ENCODE measurements around the gene DLG2.

DNA sequence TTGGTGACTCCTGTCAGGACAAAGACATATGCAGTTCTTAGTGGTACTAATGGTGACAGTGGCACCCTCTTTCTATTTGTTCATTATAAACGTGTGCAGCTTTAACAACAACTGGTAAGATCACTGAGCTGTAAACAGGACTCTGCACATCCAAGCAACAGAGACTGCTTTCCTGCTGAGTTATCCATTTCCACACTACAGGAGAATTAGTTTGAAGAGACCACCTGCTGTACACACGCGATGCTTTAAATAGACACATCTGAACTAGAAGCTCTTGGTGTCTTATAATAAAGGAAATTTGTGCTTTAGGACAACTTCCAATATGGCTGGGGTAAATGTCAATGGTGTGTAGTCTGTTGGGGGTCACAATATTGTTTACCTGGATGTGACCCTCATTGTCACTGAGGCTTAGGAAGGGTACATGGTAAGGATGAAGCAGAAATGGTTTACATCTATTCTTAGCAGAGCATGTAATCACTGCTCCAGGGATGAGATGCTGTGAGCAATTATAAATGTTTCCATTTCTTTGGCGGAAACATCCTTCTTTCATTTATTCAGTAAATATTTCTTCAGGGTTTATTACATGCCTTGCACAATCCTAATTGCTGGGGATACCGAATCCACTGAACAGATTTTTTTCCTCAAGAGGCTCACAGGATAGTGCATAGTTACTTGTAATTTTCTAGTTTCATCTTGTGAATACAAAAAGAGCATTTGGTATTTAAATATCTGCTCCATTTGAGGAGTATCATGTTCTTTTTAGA, 1987.0 kb downstream of the DLG2 start:
- TF ChIP-seq, protein P1, sequence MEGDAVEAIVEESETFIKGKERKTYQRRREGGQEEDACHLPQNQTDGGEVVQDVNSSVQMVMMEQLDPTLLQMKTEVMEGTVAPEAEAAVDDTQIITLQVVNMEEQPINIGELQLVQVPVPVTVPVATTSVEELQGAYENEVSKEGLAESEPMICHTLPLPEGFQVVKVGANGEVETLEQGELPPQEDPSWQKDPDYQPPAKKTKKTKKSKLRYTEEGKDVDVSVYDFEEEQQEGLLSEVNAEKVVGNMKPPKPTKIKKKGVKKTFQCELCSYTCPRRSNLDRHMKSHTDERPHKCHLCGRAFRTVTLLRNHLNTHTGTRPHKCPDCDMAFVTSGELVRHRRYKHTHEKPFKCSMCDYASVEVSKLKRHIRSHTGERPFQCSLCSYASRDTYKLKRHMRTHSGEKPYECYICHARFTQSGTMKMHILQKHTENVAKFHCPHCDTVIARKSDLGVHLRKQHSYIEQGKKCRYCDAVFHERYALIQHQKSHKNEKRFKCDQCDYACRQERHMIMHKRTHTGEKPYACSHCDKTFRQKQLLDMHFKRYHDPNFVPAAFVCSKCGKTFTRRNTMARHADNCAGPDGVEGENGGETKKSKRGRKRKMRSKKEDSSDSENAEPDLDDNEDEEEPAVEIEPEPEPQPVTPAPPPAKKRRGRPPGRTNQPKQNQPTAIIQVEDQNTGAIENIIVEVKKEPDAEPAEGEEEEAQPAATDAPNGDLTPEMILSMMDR (IDR thresholded peaks at IDR 0.05): no peak
- TF ChIP-seq POLR2A (IDR thresholded peaks at IDR 0.05) (no peak), EP300 (IDR thresholded peaks at IDR 0.05) (no peak)

Data from ovary (tissue), 3 donors.